HG03064 (cell line): ENCODE measurements around the gene COL4A4.

ENCODE experiments used
- ATAC-seq: cut with Tn5 transposase; IDR thresholded peaks from one replicate; pipeline ENCODE4 v1.9.1; 2021; ENCODE audit warnings: low read depth; ENCODE audit not compliant: unreplicated experiment

Gene COL4A4

GRCh38 chr2:227035711-227036367, 128.2 kb downstream of the COL4A4 start:
- ATAC-seq, result no peak

DNA sequence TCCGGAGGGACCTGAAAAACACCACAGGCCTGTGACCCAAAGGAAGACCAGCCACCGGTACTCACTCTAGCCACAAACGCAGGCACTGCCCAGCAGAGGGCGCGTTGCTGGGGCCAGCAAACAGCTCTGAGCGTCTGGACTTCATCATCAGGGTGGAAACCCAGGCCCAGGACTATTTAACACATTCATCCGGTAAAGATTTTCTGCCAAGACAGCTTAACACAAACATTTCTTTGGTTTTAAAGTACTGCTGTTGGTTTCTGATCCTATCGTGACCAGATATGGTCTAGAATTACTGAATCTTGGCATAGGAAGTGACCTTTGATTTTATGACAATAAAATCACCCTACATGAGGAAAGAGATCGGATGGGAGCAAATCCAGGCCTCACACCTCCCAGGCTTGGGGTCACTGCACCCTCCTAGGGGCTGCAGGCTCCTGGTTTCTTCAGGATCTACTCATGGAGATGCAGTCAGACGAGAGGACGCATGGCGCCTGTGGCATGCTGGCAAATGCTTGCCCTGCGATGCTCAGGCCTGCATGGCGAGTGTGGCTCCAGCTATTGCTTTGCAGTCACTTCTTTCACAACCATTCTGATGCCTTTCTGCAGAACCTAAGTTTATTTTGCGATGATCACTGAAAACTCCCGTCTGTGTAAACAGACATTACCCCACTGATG, 130.4 kb downstream of the COL4A4 start:
- ATAC-seq, result peak; percentile 88

DNA sequence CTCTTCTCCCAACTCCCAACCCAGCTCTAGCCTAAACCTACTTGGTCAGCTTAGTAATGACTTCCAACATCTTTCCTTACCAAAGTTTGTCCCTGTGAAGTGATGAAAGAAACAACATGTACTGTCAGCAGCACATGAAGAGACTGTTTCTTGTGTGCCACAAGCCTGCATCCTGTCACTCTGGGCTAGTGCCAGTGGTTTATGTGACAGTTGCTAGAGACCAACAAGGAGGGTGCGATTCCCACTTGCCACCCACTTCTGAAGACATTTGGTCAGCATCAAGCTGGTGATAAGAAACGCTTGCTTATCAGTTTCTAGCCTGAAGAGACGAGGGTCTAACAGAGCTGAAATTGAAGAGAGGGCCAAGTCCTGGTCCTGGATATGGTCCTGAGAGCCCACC, 132.6 kb downstream of the COL4A4 start:
- no peak for ATAC-seq

DNA sequence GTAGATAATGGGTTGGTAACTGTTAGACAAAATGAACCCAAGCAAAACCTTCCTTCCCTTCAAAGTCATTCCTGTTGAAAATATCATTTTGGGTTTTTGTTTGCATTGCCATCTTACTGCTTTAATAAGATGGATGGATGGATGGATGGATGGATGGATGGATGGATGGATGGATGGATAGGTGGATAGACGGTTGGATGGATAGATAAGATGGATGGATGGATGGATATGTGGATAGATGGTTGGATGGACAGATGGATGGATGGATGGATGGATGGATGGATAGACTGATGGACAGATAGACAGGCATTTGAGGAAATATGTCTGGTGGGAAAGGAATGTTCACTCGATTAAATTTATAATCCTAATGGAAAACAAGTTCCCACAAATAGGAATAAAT, 133.2 kb downstream of the COL4A4 start:
- ATAC-seq, result no peak

- no peak for ATAC-seq
Observed at GRCh38 chr2:227029426-227030105, 134.4 kb downstream of the COL4A4 start.

DNA sequence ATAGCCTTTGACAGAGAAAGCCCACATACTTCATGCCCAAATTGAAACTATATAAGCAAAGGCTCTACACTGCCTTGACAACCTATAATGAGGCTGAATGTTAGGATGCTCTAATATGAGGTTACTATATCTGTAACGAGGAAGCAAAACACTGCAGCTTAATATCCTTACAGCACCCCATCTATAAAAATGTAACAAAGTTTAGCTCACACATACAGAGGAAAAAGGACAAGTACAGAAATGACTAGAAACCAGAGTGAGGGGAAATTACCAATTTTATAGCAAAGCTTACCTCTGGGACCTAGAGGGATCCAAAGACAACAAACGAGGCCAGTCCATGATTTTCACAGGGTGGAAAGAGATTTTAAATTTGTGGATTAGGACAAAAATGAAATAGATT, 138.5 kb downstream of the COL4A4 start:
- ATAC-seq, result no peak

GRCh38 chr2:227022608-227023007, 141.4 kb downstream of the COL4A4 start:
- ATAC-seq, result no peak

GRCh38 chr2:227020416-227020815, 143.6 kb downstream of the COL4A4 start:
- no peak for ATAC-seq

- no peak for ATAC-seq
Observed at GRCh38 chr2:227016894-227017293, 147.1 kb downstream of the COL4A4 start.

DNA sequence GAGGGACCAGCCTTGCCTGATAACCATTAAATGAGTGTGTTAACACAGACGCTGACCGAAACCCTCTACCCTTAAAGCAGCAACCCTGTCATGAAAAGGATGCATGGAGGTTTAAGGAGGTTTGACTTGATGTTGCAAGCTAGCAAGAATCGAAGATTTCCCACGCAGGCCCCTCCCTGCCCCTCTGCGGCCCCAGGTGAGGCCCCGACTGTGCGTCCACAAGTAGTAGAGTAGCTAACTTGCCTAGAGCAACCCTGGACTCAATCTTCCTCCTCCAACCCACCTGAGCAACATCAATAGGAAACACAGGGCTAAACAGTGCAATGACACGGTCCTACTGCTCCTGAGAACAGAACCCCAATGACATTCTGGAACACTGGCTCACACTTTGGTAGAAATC, 150.1 kb downstream of the COL4A4 start:
- ATAC-seq, result no peak

- no peak for ATAC-seq
Observed at GRCh38 chr2:227013330-227013729, 150.7 kb downstream of the COL4A4 start.

- no peak for ATAC-seq
Observed at GRCh38 chr2:227010433-227010832, 153.6 kb downstream of the COL4A4 start.

DNA sequence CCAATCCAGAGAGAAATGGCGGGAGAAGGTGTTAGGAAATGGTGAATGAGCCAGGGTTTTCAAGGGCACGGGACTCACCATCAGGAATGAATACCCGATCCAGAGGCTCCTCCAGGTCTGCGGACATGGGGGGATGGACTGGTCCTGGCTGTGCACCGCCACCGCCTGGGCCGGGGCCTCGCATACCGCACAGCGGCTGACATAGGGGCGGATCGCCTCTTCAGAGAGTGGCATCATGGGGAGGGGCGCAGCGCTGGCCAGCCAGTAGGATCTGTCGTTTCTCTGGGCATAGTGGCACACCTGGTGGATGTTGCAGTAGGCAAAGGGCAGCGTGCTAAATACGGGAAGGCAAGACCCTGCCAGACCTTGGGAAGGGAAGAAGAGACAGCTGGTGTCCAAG, 156.1 kb downstream of the COL4A4 start:
- no peak for ATAC-seq

GRCh38 chr2:227007148-227007547, 156.9 kb downstream of the COL4A4 start:
- ATAC-seq, result no peak

DNA sequence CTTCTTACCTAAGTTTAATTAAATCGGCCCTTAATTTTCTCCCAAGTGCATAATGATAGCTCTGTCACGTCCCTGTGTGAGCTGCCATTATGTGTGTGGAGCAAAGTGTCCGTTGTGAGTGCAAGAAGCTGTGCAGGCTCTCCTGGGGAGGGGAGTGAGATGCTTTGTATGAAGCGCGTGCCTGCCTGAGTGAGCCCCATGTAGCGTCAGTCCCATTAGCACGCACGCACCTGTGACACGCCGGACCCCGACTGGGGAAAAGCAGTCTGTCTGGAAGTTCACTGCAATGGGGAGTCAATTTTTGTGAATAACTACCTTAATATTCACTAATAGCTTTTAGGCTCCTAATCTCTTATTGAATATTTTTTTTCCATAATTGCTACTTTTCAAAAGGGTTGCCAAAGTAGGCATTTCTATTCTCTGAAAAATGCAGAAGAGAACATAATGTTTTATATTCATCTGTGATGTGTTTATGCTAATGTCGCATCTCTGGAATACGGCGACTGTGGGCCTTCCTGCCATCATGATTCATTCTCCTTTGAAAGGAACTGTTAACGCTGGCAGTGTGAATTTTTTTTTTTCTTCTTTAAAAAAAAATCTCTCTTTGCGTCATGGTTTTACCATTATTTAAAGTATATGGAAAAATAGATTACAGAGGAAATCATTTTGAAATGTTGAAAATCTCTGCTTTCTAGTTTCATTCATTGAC, 157.7 kb downstream of the COL4A4 start:
- no peak for ATAC-seq

- ATAC-seq, result no peak
Observed at GRCh38 chr2:227004482-227004881, 159.5 kb downstream of the COL4A4 start.

DNA sequence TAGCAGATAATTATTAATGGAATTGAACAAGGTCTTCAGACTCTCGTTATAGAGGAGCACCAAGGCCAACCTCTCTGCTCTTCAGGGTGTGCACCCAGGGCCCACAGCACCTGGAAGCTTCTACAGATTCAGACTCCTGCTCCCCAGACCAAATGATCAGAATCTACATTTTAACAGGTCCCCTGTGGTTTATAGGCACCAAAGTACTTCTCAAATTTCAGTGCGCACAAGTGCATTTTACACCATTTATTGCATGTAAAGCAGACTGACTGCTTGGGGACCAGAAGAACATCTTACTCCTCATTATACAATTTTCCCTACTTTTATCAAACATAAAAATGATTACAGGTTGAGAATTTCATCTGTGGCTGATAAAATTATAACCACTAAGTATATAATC, 163.9 kb downstream of the COL4A4 start:
- ATAC-seq, result no peak

DNA sequence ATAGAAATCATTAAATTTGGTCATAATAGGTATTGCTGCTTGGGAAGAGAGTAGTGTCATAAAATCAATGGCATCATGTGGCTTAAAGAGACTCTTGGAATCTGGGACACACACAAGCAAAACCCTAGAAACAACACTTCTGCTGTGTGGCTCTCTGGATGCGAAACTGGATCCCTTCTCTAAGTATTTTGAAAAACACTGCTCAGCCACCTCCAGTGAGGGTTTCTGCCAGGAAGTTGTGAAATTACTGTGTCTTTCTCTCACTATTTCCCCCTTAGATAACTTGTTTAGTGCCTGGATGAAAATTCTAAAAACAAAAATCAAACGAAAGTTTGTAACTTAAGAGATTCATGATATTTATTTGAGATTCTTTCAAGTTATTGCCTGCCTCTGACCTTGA, 164.3 kb downstream of the COL4A4 start:
- no peak for ATAC-seq

DNA sequence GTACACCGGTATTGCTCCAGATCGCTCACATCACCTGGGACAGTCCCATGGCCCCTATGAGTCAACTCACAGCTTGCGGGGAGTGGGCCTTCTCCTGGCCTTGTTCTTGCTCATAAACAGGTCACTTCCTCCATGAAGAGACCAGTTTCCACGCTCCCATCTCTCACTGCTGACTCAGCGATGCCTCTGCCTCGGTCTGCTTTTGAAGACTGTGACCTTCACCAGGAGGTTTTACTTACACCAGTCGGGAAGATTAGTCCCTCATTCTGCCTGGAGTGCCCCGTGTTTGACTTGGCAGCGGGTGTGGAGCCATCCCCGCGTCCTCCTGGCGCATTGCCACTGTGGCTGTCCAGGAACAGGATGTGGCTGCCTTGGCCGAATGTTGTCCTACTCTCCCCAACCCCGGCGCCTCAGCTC, 168.4 kb downstream of the COL4A4 start:
- ATAC-seq, result no peak

DNA sequence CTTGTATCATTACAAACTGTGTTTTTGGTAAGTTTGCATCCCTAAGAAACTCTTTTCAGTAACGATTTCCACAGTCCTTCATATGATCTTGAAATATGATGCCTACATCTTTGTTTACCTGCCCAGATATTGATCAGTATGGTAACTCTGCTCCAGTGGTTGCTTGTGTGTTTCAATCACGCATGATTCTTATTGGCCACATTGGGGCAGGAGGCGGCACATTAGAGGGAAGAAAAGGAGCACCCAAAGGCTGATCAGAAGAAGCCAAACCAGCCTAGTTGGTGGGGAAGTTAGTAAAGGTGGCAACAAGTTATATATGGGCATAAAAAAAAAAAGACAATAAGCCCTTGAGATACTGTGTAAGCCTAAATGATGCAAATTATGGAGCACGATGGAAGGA, 169.2 kb downstream of the COL4A4 start:
- ATAC-seq, result no peak

DNA sequence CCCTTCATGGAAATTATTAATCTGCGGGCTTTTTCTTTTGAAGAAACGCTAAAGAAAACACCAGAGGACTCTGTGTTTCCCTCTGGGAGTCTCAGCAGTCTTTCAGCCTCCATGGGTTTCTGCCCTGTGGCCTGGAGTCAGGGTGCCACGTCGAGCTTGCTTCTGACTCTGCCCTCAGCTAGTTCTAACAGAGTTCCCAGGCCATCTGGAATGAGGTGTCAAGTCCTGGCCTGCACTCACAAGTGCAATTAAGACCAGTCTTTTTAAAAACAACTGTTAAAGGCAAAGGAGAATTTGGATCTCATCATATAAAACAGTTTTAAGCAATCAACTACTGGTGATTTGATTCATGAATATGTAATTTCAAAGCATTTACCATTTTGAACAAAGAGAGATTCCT, 170.8 kb downstream of the COL4A4 start:
- ATAC-seq, result no peak
